Heart left ventricle (tissue), 16 donors: ENCODE measurements around the gene ZBTB42. TPM values are rescaled to one million over a fixed set of nuclear protein-coding genes. Genes with fewer than 3 reads are reported as not detected.
"Not testable (repeated sequence)": the region's sequence is repeated elsewhere in the genome, so short reads cannot be mapped to it uniquely, and the experiment has no call there.

Source experiments
- ATAC-seq, 4 donors: fragments of 200-7000 bp; cut with Tn5 transposase; one replicate each; pipeline ENCODE4 v1.9.1; 2020 to 2022; ENCODE audit warnings: moderate library complexity in 4 of 4, mild to moderate bottlenecking in 3 of 4, moderate number of reproducible peaks in 1 of 4
- DNase-seq, 5 donors: peaks; one replicate each; pipeline ENCODE4 v3.0.0-alpha.2; 2020
- H3K27ac ChIP-seq, 12 donors: fragments of 200-600 bp; sonication (generic) in 4 of 12; one replicate each; pipeline versions ENCODE4 v1.5.0 to v1.8.0; 2016 to 2022; ENCODE audit warnings: mild to moderate bottlenecking in 2 of 12
- H3K27me3 ChIP-seq, 9 donors: fragments of 200-600 bp; sonication (generic) in 2 of 9; one replicate each; pipeline versions ENCODE4 v1.5.1 to v1.8.0; 2016 to 2022; ENCODE audit warnings: mild to moderate bottlenecking in 3 of 9
- H3K36me3 ChIP-seq, 9 donors: fragments of 200-600 bp; sonication (generic) in 2 of 9; one replicate each; pipeline versions ENCODE4 v1.5.0 to v1.8.0; 2018 to 2022; ENCODE audit warnings: mild to moderate bottlenecking in 2 of 9
- H3K4me1 ChIP-seq, 12 donors: fragments of 200-600 bp; sonication (generic) in 4 of 12; one replicate each; pipeline versions ENCODE4 v1.5.0 to v1.8.0; 2016 to 2022; ENCODE audit warnings: mild to moderate bottlenecking in 3 of 12
- H3K4me3 ChIP-seq, 12 donors: fragments of 200-600 bp; sonication (generic) in 4 of 12; one replicate each; pipeline versions ENCODE4 v1.5.0 to v1.8.0; 2017 to 2022; ENCODE audit warnings: mild to moderate bottlenecking in 9 of 12, moderate library complexity in 4 of 12
- H3K9me3 ChIP-seq, 12 donors: fragments of 200-600 bp; sonication (generic) in 4 of 12; one replicate each; pipeline versions ENCODE4 v1.5.0 to v1.8.0; 2016 to 2022; ENCODE audit warnings: mild to moderate bottlenecking in 1 of 12
- POLR2A ChIP-seq, 2 donors: fragments of 450-650 bp; IDR thresholded peaks; one replicate each; pipeline ENCODE4 v1.6.1; 2017; ENCODE audit warnings: antibody characterized with exemption in 2 of 2, mild to moderate bottlenecking in 2 of 2, moderate library complexity in 2 of 2
- WGBS, 4 donors: extraction: QIAGEN DNeasy Blood & Tissue Kit in 2 of 4; methylation state at CpG; one replicate each; pipeline versions ENCODE4 v1.1.5 to v1.1.7; 2013 to 2018; 5-methylcytosine and 5-hydroxymethylcytosine counted together
- intact Hi-C, 10 donors: fragments of 100-400 bp; cut with DNase I; formaldehyde crosslinking; loops; one replicate each; pipeline versions ENCODE4 v1.11.1 to v1.14.2; 2022
- polyA plus RNA-seq, 2 donors: library from polyadenylated mRNA; stranded (reverse); fragments of 200-250 nt; gene quantifications; one replicate each; pipeline ENCODE4 v1.2.3, GENCODE V29; 2013
- total RNA-seq, 9 donors: library from RNA; depleted of rRNA in 2 of 9; stranded (reverse); fragments of >200 nt in 2 of 9; fragmentation: NEBNext Ultra II Directional in 3 of 9; extraction: Animal tissue kit (Norgen Biotek cat#: 25700) in 3 of 9; gene quantifications; one replicate each; pipeline versions ENCODE4 v1.1.0 to v1.2.4, GENCODE V29; 2016 to 2023
- TF ChIP-seq, protein P1 (sequence below), 12 donors: fragments of 200-600 bp; sonication (generic) in 4 of 12; IDR thresholded peaks; one replicate each; pipeline versions ENCODE4 v1.5.0 to v1.8.0; 2018 to 2022; ENCODE audit warnings: antibody characterized with exemption in 12 of 12, mild to moderate bottlenecking in 5 of 12
- donor health status: ischemic (EF 13 %, LVEDD 7.1; RV severe dilation, severe dysfunction).
- donor health status: healthy with polysubstance abuse.
- donor health status: DM: no; HTN: yes; CAD: no.
- donor health status: DM: no; HTN: no; CAD: no.
- donor health status: ischemic (EF 25% LVEDD 6.9; RV normal size, moderate dysfunction).
- donor health status: ischemic (EF 25% LVEDD 5.7; RV mildly dilated, moderate dysfunction).
- donor health status: healthy.
- donor health status: DM: yes; HTN: yes; CAD: no.
- donor health status: ischemic (EF 35%, LVEDD 5.7; RV mildly dilated, moderate dysfunction).
- donor health status: nonischemic (EF 11% LVEDD 7.7; RV severe dilation, severe dysfunction).
- donor health status: DM: yes; HTN: yes; CAD: no.
- donor health status: PGD.
- donor health status: ischemic (EF 29% LVEDD 5.4; RV normal size, mild dysfunction).
- donor health status: nonischemic (EF 23%, LVEDD 6.1; RV moderate dilation, normal function).

Gene ZBTB42
- total and polyA plus RNA-seq, 11 donors, result 4.2 to 12.9 (median 7.4) TPM

DNA sequence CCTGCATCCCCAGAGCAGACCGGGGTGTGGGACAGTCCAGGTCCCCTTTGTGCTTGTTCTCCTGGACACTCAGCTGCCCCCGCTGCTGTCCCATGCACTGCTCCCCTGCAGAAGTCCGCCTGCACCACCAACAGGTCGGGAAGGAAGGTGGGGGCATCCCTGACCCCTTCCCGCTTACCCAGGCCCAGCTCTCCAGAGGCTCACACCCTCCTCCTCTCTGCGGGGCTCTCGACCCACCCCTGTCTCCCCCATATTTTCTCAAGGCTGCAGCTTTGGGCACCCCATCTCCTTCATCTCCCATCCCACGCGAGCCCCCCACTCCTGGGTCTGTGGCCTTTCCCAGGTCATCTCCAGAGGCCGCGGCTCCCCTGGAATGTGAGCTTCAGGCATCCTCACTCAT, 9.4 kb downstream of the ZBTB42 start:
- H3K9me3 ChIP-seq, result no peaks in the 10 kb centered on the region
- no peaks in the 10 kb centered on the region for H3K36me3 ChIP-seq
- WGBS, 4 donors, result 90 to 94% (median 92%) methylated on average over 11 of the region's 11 CpGs
- TF ChIP-seq, protein P1, sequence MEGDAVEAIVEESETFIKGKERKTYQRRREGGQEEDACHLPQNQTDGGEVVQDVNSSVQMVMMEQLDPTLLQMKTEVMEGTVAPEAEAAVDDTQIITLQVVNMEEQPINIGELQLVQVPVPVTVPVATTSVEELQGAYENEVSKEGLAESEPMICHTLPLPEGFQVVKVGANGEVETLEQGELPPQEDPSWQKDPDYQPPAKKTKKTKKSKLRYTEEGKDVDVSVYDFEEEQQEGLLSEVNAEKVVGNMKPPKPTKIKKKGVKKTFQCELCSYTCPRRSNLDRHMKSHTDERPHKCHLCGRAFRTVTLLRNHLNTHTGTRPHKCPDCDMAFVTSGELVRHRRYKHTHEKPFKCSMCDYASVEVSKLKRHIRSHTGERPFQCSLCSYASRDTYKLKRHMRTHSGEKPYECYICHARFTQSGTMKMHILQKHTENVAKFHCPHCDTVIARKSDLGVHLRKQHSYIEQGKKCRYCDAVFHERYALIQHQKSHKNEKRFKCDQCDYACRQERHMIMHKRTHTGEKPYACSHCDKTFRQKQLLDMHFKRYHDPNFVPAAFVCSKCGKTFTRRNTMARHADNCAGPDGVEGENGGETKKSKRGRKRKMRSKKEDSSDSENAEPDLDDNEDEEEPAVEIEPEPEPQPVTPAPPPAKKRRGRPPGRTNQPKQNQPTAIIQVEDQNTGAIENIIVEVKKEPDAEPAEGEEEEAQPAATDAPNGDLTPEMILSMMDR (IDR thresholded peaks at IDR 0.05), result no peak
- TF ChIP-seq POLR2A (IDR thresholded peaks at IDR 0.05), result no peak
- no peak overlapping the region for H3K27ac ChIP-seq
- ATAC-seq (no peak), DNase-seq (peak in 1 of 5 donors; percentile 18)
- H3K4me3 ChIP-seq, result no peak overlapping the region
- intact Hi-C loops, result no loop called here
- H3K27me3 ChIP-seq, result no peaks in the 10 kb centered on the region
- peaks cover 0 to 27% (median 13%) of the 10 kb centered on the region in 12 donors for H3K4me1 ChIP-seq

DNA sequence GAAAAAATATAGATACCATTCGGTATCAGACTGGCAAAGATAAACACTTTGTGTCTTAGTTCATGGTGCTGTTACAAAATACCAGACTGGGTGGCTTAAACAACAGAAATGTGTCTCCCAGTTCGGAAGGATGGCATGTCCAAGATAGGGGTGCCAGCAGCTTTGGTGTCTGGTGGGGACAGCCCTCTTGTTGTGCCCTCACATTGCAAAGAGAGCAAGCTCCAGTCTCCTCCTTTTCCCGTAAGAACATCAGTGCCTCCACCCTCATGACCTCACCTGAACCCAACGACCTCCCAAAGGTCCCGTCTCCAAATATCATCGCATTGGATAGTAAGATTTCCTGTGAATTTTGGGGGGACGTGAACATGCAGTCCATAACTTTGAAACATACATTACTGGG, 12.4 kb downstream of the ZBTB42 start:
- 87 to 94% (median 90%) methylated on average over 7 of the region's 7 CpGs for WGBS, 4 donors
- no peak overlapping the region for H3K27ac ChIP-seq
- peaks cover 0 to 3% (median 0%) of the 10 kb centered on the region in 12 donors for H3K9me3 ChIP-seq
- DNase-seq (peak in 1 of 5 donors; percentile 7), ATAC-seq (no peak)
- no peak overlapping the region for H3K4me3 ChIP-seq
- H3K4me1 ChIP-seq, result peaks cover 0 to 34% (median 22%) of the 10 kb centered on the region in 12 donors
- no peaks in the 10 kb centered on the region for H3K27me3 ChIP-seq
- intact Hi-C loops, result no loop called here
- no peak for TF ChIP-seq POLR2A (IDR thresholded peaks at IDR 0.05)
- TF ChIP-seq, protein P1 (IDR thresholded peaks at IDR 0.05), result no peak
- peaks cover 0 to 4% (median 0%) of the 10 kb centered on the region in 9 donors for H3K36me3 ChIP-seq

DNA sequence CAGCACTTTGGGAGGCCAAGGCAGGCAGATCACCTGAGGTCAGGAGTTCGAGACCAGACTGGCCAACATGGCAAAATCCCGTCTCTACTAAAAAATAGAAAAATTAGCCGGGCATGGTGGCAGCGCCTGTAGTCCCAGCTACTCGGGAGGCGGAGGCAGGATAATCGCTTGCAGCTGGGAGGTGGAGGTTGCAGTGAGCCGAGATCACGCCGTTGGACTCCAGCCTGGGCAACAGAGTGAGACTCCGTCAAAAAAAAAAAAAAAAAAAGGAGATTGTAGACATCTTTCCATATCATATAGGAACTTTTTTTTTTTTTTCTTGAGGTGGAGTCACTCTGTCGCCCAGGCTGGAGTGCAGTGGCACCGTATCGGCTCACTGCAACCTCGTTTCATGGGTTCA, 13.8 kb downstream of the ZBTB42 start:
- Histone ChIP-seq H3K27ac (peak overlapping the region in 7 of 12 donors; percentile 93 to 98 (median 96)), H3K4me3 (peak overlapping the region in 11 of 12 donors; percentile 74 to 93 (median 81)), H3K4me1 (peaks cover 0 to 34% (median 22%) of the 10 kb centered on the region in 12 donors)
- WGBS, 4 donors, result 85 to 90% (median 87%) methylated on average over 15 of the region's 15 CpGs
- intact Hi-C loops, ATAC-seq, H3K27me3 ChIP-seq, H3K36me3 ChIP-seq, H3K9me3 ChIP-seq: not testable (repeated sequence)
- peak in 3 of 5 donors; percentile 13 to 26 (median 24) for DNase-seq

DNA sequence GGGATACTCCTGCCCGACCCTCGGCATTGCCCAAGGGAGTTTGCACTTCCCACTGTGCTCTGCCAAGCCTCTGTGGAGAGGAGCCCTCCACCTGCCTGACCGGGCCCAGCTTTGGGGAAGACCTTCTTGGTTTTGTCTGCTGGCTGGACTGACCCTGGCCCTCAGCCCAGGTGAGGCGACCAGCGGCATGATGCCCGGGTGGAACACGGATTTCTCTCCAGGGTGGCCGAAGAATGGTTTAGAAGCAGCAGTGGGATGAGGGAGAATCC, 15.6 kb downstream of the ZBTB42 start:
- peak in 1 of 4 donors; percentile 1 for ATAC-seq
- Histone ChIP-seq H3K4me3 (peak overlapping the region; percentile 64 to 93 (median 80)), H3K4me1 (peaks cover 0 to 40% (median 23%) of the 10 kb centered on the region in 12 donors)

More for the DNA sequence above, 15.6 kb downstream of the ZBTB42 start:
- 2 to 5% (median 3%) methylated on average over 7 to 8 of the region's 8 CpGs for WGBS, 4 donors
- Histone ChIP-seq H3K9me3 (peaks cover 0 to 3% (median 0%) of the 10 kb centered on the region in 12 donors), H3K27ac (peak overlapping the region; percentile 90 to 98 (median 96)), H3K27me3 (no peaks in the 10 kb centered on the region), H3K36me3 (peaks cover 0 to 4% (median 0%) of the 10 kb centered on the region in 9 donors)
- peak in 1 of 5 donors; percentile 17 for DNase-seq
- intact Hi-C loops, result no loop called here
- no peak for TF ChIP-seq POLR2A (IDR thresholded peaks at IDR 0.05)
- TF ChIP-seq, protein P1 (IDR thresholded peaks at IDR 0.05), result no peak
